AG04450 (cell line): ENCODE data around the gene CORO7. TPM values are rescaled to one million over a fixed set of nuclear protein-coding genes. Genes with fewer than 3 reads are reported as not detected.
"Not testable (repeated sequence)": the region's sequence is repeated elsewhere in the genome, so short reads cannot be mapped to it uniquely, and the experiment has no call there.

ENCODE experiments used
- CTCF ChIA-PET: fragments of 300-600, 350-600 bp; formaldehyde crosslinking; extraction: SDS; loops from one replicate; lab custom pipeline; 2022; ENCODE audit warnings: antibody characterized with exemption, inconsistent platforms; lab: Charles Lee
- POLR2A ChIA-PET: fragments of 350-600 bp; formaldehyde crosslinking; extraction: SDS; loops from one replicate; lab custom pipeline; 2021; ENCODE audit warnings: antibody characterized with exemption, inconsistent platforms; lab: Yijun Ruan, JAX
- DNase-seq: peaks from one replicate; pipeline ENCODE4 v3.0.0-alpha.2; 2011; ENCODE audit warnings: low read depth, low spot score
- H3K27ac ChIP-seq: one replicate; pipeline ENCODE4 v1.5.1; 2012; ENCODE audit warnings: low read depth, low read length, control low read depth
- H3K27me3 ChIP-seq: one replicate; pipeline ENCODE4 v1.6.0; 2012; ENCODE audit warnings: low read length; ENCODE audit not compliant: control insufficient read depth, insufficient read depth
- H3K4me3 ChIP-seq: 2 replicates; pipeline ENCODE4 v1.5.1; 2011; ENCODE audit warnings: mild to moderate bottlenecking, low read depth, low read length, control low read depth
- H3K9me3 ChIP-seq: 2 replicates; pipeline ENCODE4 v1.5.1; 2012; ENCODE audit warnings: low read length; ENCODE audit not compliant: control insufficient read depth, insufficient read depth
- polyA plus RNA-seq: library from polyadenylated mRNA; depleted of rRNA; stranded (reverse); fragments of >200 nt; gene quantifications from 2 replicates; pipeline ENCODE4 v1.2.3, GENCODE V29; 2011
- TF ChIP-seq, protein P1 (sequence below): IDR thresholded peaks from 2 replicates; pipeline ENCODE4 v1.5.1; 2011; ENCODE audit warnings: low read depth, low read length, control low read depth, inconsistent platforms

CORO7 gene
- polyA plus RNA-seq, 1 experiment: 7.0 TPM

DNA sequence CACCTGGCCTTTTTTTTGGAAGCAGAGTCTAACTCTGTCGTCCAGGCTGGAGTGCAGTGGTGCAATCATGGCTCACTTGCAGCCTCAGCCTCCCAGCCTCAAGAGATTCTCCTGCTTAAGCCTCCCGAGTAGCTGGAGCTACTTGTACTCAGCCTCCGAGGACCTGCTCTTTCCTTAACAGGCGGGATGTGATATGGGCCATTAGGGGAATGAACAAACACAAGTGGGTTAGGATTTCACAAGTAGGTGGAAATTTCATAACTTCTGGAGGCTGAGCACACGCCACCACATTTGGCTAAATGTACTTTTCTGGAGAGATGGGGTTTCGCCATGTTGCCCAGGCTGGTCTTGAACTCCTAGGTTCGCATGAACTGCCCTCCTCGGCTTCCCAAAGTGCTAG, 69.4 kb downstream of the CORO7 start:
- H3K27me3 ChIP-seq: no peaks in the 10 kb centered on the region
- TF ChIP-seq, protein P1, sequence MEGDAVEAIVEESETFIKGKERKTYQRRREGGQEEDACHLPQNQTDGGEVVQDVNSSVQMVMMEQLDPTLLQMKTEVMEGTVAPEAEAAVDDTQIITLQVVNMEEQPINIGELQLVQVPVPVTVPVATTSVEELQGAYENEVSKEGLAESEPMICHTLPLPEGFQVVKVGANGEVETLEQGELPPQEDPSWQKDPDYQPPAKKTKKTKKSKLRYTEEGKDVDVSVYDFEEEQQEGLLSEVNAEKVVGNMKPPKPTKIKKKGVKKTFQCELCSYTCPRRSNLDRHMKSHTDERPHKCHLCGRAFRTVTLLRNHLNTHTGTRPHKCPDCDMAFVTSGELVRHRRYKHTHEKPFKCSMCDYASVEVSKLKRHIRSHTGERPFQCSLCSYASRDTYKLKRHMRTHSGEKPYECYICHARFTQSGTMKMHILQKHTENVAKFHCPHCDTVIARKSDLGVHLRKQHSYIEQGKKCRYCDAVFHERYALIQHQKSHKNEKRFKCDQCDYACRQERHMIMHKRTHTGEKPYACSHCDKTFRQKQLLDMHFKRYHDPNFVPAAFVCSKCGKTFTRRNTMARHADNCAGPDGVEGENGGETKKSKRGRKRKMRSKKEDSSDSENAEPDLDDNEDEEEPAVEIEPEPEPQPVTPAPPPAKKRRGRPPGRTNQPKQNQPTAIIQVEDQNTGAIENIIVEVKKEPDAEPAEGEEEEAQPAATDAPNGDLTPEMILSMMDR: no peak
- H3K27ac ChIP-seq: peak overlapping the region; percentile 31
- ChIA-PET CTCF (interaction anchor here (0.9 to 2.1 kb wide), 2 partner anchors 36 to 55 kb away, joined by 3 to 13 read pairs; no protein-coding TSS in a partner anchor), POLR2A (interaction anchor here (0.8 to 0.9 kb wide), 2 partner anchors 27 to 117 kb away, joined by 3 read pairs; no protein-coding TSS in a partner anchor)
- DNase-seq: no peak
- no peak overlapping the region for H3K4me3 ChIP-seq
- H3K9me3 ChIP-seq: no peaks in the 10 kb centered on the region; the same call in 1 of the 2 replicates

DNA sequence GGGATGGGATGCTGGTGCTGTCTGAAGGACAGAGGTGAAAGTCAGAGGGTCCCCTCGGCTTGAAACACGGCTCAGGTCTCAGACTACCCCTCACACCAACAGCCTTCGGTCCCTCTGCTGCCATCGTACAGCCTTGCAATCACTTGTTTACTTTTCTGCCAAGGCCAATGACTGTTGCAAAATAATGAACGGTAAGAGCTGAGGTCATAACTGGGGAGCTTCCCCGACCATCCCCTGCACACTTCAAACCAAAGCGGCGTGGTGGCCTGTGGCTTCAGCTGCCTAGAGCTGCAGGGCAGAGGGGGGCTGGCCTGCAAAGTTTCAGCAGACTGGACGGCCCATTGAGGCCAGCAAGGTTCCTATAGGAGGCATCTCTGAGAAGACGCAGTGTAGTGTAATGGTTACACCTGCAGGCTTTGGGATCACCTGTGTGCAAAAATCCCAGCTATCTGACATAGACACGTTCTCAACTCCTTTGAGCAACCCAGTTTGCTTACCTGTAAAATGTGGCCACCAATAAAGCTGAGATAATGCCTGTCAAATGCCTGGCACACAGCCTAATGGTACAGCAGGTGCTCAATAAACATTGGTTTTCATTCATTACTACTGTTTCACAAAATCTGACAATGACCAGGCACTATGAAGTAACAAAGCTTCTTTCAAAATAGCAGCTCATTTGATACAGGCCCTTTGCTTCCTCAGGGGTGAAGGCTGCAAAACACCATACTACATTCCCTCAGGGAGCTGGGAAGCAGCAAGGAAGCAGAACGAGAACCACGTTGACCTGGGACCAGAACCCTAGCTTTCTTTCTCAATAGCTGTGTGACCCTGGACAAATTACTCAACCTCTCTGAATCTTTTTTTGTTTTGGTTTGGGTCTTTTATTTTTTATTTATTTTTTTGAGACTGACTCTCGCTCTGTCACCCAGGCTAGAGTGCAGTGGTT, 70.3 kb downstream of the CORO7 start:
- TF ChIP-seq, protein P1: no peak
- ChIA-PET POLR2A (interaction anchor here (0.8 kb wide), 1 partner anchor 118 kb away, joined by 3 read pairs; no protein-coding TSS in a partner anchor), CTCF (interaction anchor here (0.7 to 2.1 kb wide), 3 partner anchors 13 to 56 kb away, joined by 3 to 13 read pairs (median 3); no protein-coding TSS in a partner anchor)
- Histone ChIP-seq H3K27me3 (no peaks in the 10 kb centered on the region), H3K27ac (no peak overlapping the region), H3K4me3 (no peak overlapping the region), H3K9me3 (no peaks in the 10 kb centered on the region; the same call in 1 of the 2 replicates)
- DNase-seq: no peak

DNA sequence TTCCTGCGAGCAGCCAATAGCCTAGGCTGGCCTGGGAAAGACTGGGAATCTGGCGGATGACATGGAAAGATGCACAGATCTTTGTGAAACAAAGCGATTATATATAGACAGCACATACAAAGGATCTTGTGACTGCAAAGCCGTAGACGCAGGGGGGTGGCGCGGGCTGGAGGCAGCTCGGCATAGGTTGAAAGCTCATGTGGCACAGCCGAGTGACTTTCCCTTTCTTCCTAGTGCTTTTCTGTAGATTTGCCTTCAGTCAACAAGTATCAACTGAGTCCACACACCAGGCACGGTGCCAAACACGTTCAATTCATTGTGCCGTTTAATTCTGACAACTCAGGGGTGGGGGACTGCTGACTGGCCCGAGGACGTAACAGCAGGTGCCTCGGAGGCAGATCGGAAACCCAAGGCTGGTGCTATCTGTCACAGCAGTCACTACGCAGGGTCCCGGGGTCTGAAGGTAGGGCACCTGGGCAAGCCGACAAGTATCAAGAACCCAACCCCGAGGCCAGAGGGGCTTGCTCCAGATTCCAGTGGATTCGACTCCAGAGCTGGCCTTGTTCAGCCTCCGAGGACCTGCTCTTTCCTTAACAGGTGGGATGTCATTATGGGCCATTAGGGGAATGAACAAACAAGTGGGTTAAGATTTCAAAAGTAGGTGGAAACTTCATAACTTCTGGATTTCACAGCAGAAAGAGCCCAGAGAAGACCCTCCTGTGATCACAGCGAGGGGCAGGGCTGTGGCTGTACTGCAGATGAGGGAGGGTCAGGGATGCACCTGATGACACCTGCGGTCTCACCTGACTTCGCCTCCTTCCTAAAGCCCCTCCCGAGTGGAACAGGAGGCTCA, 71.2 kb downstream of the CORO7 start:
- TF ChIP-seq, protein P1: no peak
- no peak for DNase-seq
- H3K4me3 ChIP-seq: no peak overlapping the region
- POLR2A ChIA-PET: no interaction called here
- CTCF ChIA-PET: no interaction called here
- no peak overlapping the region for H3K27ac ChIP-seq
- no peaks in the 10 kb centered on the region for H3K27me3 ChIP-seq
- H3K9me3 ChIP-seq: no peaks in the 10 kb centered on the region

DNA sequence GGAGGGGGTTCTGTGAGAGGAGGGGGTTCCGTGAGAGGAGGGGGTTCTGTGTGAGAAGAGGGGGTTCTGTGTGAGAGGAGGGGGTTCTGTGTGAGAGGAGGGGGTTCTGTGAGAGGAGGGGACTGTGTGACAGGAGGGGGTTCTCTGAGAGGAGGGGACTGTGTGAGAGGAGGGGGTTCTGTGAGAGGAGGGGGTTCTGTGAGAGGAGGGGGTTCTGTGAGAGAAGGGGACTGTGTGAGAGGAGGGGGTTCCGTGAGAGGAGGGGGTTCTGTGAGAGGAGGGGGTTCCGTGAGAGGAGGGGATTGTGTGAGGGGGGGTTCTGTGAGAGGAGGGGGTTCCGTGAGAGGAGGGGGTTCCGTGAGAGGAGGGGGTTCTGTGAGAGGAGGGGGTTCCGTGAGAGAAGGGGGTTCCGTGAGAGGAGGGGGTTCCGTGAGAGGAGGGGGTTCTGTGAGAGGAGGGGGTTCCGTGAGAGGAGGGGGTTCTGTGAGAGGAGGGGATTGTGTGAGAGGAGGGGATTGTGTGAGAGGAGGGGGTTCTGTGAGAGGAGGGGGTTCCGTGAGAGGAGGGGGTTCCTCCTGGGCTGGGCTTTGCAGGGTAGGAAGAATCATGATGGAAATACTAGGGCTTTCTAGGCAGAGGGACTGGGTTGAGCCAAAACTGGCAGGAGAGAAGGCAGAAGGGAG, 72.0 kb downstream of the CORO7 start:
- POLR2A ChIA-PET, H3K9me3 ChIP-seq, H3K27me3 ChIP-seq, H3K27ac ChIP-seq, H3K4me3 ChIP-seq, DNase-seq: not testable (repeated sequence)
- CTCF ChIA-PET: interaction anchor here (1.0 kb wide), 1 partner anchor 15 kb away, joined by 4 read pairs; no protein-coding TSS in a partner anchor
